GM12878 (cell line): ENCODE results near the gene RPL19. TPM values are rescaled to one million over a fixed set of nuclear protein-coding genes. Genes with fewer than 3 reads are reported as not detected.

Source experiments
- ATAC-seq: fragments of 200-7000 bp; cut with Tn5 transposase; 3 replicates; pipeline ENCODE4 v1.9.1; 2020; ENCODE audit warnings: mild to moderate bottlenecking, moderate library complexity
- BruUV-seq: library from RNA; stranded (reverse); fragments of 400-500 nt; replicated peaks from 2 replicates; lab custom pipeline; 2021; lab: Mats Ljungman, UMichigan
- CTCF ChIA-PET: fragments of 300-600 bp; sonication (Branson Sonifier 250); formaldehyde crosslinking; extraction: SDS; loops from one replicate; lab custom pipeline; 2021; ENCODE audit warnings: inconsistent platforms; lab: Yijun Ruan, JAX
- POLR2A ChIA-PET: fragments of 350-600 bp; formaldehyde crosslinking; extraction: SDS; loops from one replicate; lab custom pipeline; 2021; ENCODE audit warnings: inconsistent platforms; lab: Charles Lee
- RAD21 ChIA-PET: fragments of 300-600 bp; sonication (Branson Sonifier 250); formaldehyde crosslinking; loops from one replicate; lab custom pipeline; 2023; ENCODE audit warnings: antibody characterized with exemption; ENCODE audit not compliant: unreplicated experiment; lab: Charles Lee
- SMC1A ChIA-PET: fragments of 300-600 bp; sonication (Branson Sonifier 250); formaldehyde crosslinking; loops from one replicate; lab custom pipeline; 2023; ENCODE audit not compliant: unreplicated experiment, uncharacterized antibody; lab: Charles Lee
- DNase-seq: peaks from one replicate; pipeline ENCODE4 v3.0.0-alpha.2; 2011; ENCODE audit warnings: low read depth, low spot score
- FAIRE-seq: peaks from 3 replicates; lab custom pipeline; 2011; peaks lifted over from hg19 to GRCh38; lab: Jason Lieb, UNC
- H2AFZ ChIP-seq: 2 replicates; pipeline ENCODE4 v1.6.0; 2011; ENCODE audit warnings: low read depth, low read length, control low read depth; ENCODE audit not compliant: control insufficient read depth
- H3K27ac ChIP-seq: 2 replicates; pipeline ENCODE4 v1.5.1; 2011; ENCODE audit warnings: control low read depth; ENCODE audit not compliant: control insufficient read depth, insufficient read depth
- H3K27me3 ChIP-seq, 2 experiments: replicated peaks in 1 of 2; 2 replicates each; pipeline versions ENCODE4 v1.6.0 to v1.6.1; 2011; ENCODE audit warnings: low read length in 1 of 2; ENCODE audit not compliant: control insufficient read depth in 2 of 2, insufficient read depth in 2 of 2
- H3K36me3 ChIP-seq, 2 experiments: 2 replicates each; pipeline ENCODE4 v1.5.1; 2011; ENCODE audit warnings: low read length in 1 of 2; ENCODE audit not compliant: control insufficient read depth in 2 of 2, insufficient read depth in 2 of 2
- H3K4me1 ChIP-seq: 2 replicates; pipeline ENCODE4 v1.6.1; 2011; ENCODE audit warnings: mild to moderate bottlenecking, low read length, moderate library complexity, mixed read lengths; ENCODE audit not compliant: control insufficient read depth, insufficient read depth
- H3K4me2 ChIP-seq: 2 replicates; pipeline ENCODE4 v1.6.0; 2011; ENCODE audit warnings: control low read depth; ENCODE audit not compliant: control insufficient read depth, insufficient read depth
- H3K4me3 ChIP-seq: fragments of 200-600 bp; sonication (generic); 2 replicates; pipeline ENCODE4 v1.5.1; 2016
- H3K79me2 ChIP-seq: 2 replicates; pipeline ENCODE4 v1.6.0; 2011; ENCODE audit warnings: low read length; ENCODE audit not compliant: control insufficient read depth, insufficient read depth
- H3K9ac ChIP-seq: 2 replicates; pipeline ENCODE4 v1.8.0; 2011; ENCODE audit warnings: low read length, control low read depth, mixed read lengths; ENCODE audit not compliant: control insufficient read depth, insufficient read depth
- H3K9me3 ChIP-seq: replicated peaks from 3 replicates; pipeline ENCODE4 v1.5.1; 2011; ENCODE audit warnings: mild to moderate bottlenecking, low read length; ENCODE audit not compliant: control insufficient read depth, insufficient read depth
- H4K20me1 ChIP-seq: 2 replicates; pipeline ENCODE4 v1.6.0; 2011; ENCODE audit not compliant: control insufficient read depth, insufficient read depth
- EGR1 ChIP-seq, 2 experiments: IDR thresholded peaks; 1 replicate in 1 of 2; 2 replicates in 1 of 2; pipeline ENCODE4 v1.6.1; 2011 to 2012; ENCODE audit warnings: low read depth in 2 of 2, low read length in 2 of 2, borderline replicate concordance in 1 of 2, mild to moderate bottlenecking in 1 of 2, moderate library complexity in 1 of 2
- PAX8 ChIP-seq: fragments of 450-650 bp; IDR thresholded peaks from 2 replicates; pipeline ENCODE4 v1.6.1; 2017; ENCODE audit warnings: mild to moderate bottlenecking, moderate library complexity
- PKNOX1 ChIP-seq: fragments of 450-650 bp; IDR thresholded peaks from 2 replicates; pipeline ENCODE4 v1.6.1; 2016; ENCODE audit warnings: mild to moderate bottlenecking
- PML ChIP-seq: IDR thresholded peaks from 2 replicates; pipeline ENCODE4 v1.6.1; 2012; ENCODE audit warnings: low read length, inconsistent platforms
- ZNF687 ChIP-seq: fragments of 450-650 bp; IDR thresholded peaks from 2 replicates; pipeline ENCODE4 v1.6.1; 2017; ENCODE audit warnings: mild to moderate bottlenecking, moderate library complexity
- WGBS: methylation state at CpG from one replicate; pipeline ENCODE4 v1.1.6; 2016; ENCODE audit warnings: low lambda C conversion rate; ENCODE audit not compliant: insufficient replicate concordance, insufficient coverage; ENCODE audit errors: missing lambda C conversion rate; 5-methylcytosine and 5-hydroxymethylcytosine counted together
- in situ Hi-C: fragments of 300-500 bp; cut with MboI; formaldehyde crosslinking; loops from 9 replicates; pipeline ENCODE4 v1.14.3; 2018; ENCODE audit warnings: mixed read lengths
- intact Hi-C: fragments of 100-400 bp; cut with micrococcal nuclease; formaldehyde crosslinking; loops from one replicate; pipeline ENCODE4 v1.14.2; 2022; ENCODE audit not compliant: unreplicated experiment
- polyA plus RNA-seq, 11 experiments: library from polyadenylated mRNA; depleted of rRNA in 4 of 11; unstranded in 6 of 11; stranded (reverse) in 5 of 11; fragments of >200 nt; fragmentation: Nextera tagmentation in 4 of 11; fragmentation: Illumina TruSeq in 1 of 11; extraction: Ambion mirVana in 4 of 11; extraction: Trizol in 1 of 11; gene quantifications; 1 replicate in 1 of 11; 2 replicates in 10 of 11; pipeline versions ENCODE4 v1.2.1 to v1.2.3, GENCODE V29; 2011 to 2016; ENCODE audit warnings: inconsistent platforms in 2 of 11, missing spikeins in 2 of 11, low read depth in 1 of 11
- total RNA-seq, 4 experiments: library from RNA; depleted of rRNA in 3 of 4; stranded (reverse); fragments of >200 nt in 3 of 4; fragmentation: Illumina TruSeq in 1 of 4; extraction: Trizol in 1 of 4; gene quantifications; 2 replicates each; pipeline versions ENCODE4 v1.2.1 to v1.2.3, GENCODE V29; 2013 to 2021

RPL19 gene
- total and polyA plus RNA-seq, 10 of the 15 experiments (the other 5 are each of a cell fraction or from before 2014, with no cell fraction given) = 1,862 to 5,536 (median 3,836) TPM

GRCh38 chr17:39196808-39197291 lies 3.2 kb upstream of the RPL19 start:
- DNase-seq (no peak), FAIRE-seq (no peak), ATAC-seq (peak; percentile 41)
- TF ChIP-seq ZNF687 = no peak
- TF ChIP-seq PKNOX1 = no peak
- no peak for TF ChIP-seq PML
- peak in 1 of 2 experiments; percentile 37; a peak in 1 of 3 replicates for TF ChIP-seq EGR1 (IDR thresholded peaks at IDR 0.05; ENCODE audit: borderline replicate concordance in 1 of 2, low read depth in 2 of 2, low read length in 2 of 2)
- TF ChIP-seq PAX8 = no peak
- H3K36me3 ChIP-seq = peaks cover 1 to 7% of the 10 kb centered on the region in 2 experiments; a peak in 2 of 4 replicates
- in situ Hi-C loops (no loop called here), intact Hi-C loops (no loop called here)
- no peaks in the 10 kb centered on the region for H3K9me3 ChIP-seq
- H3K27ac ChIP-seq = peak overlapping the region; percentile 46
- BruUV-seq = no TSS peak
- peaks cover 28% of the 10 kb centered on the region for H3K79me2 ChIP-seq
- H3K4me2 ChIP-seq = peak overlapping the region; percentile 83
- no peaks in the 10 kb centered on the region for H3K27me3 ChIP-seq
- H3K4me1 ChIP-seq = peaks cover 19% of the 10 kb centered on the region
- WGBS = 0% methylated on average over 13 of the region's 30 CpGs
- H3K9ac ChIP-seq = peak overlapping the region; percentile 69
- H2AFZ ChIP-seq = peak overlapping the region; percentile 66
- H4K20me1 ChIP-seq = peaks cover under 1% of the 10 kb centered on the region; the same call in 1 of the 2 replicates
- H3K4me3 ChIP-seq = peak overlapping the region; percentile 98
- ChIA-PET POLR2A (interaction anchor here (0.5 to 1.5 kb wide), 3 partner anchors 13 to 447 kb away, joined by 3 to 4 read pairs (median 3); no protein-coding TSS in a partner anchor), CTCF (interaction anchor here (1.0 to 2.1 kb wide), 3 partner anchors 32 to 43 kb away, joined by 3 to 7 read pairs (median 5); no protein-coding TSS in a partner anchor), RAD21 (no interaction called here), SMC1A (interaction anchor here (0.8 to 1.3 kb wide), 2 partner anchors 44 to 47 kb away, joined by 3 to 6 read pairs; no protein-coding TSS in a partner anchor)
